ENCODE measurements around the gene CLIP3. TPM values are rescaled to one million over a fixed set of nuclear protein-coding genes. Genes with fewer than 3 reads are reported as not detected.

Gene CLIP3
- total and polyA plus RNA-seq, 9 of the 15 experiments (the other 6 are each of a cell fraction or from before 2014, with no cell fraction given), result 0.01 to 0.50 (median 0.15) TPM; not detected in 1

GRCh38 chr19:36014012-36014924 is 18.4 kb downstream of the CLIP3 start, which contains the start of gene ALKBH6 (continued):
- TF ChIP-seq UBTF (IDR thresholded peaks at IDR 0.05; ENCODE audit: borderline replicate concordance in 1 of 2, low read depth in 2 of 2, low read length in 2 of 2) (no peak), NFXL1 (CRISPR knock-in tag; IDR thresholded peaks at IDR 0.05) (no peak), MEIS2 (IDR thresholded peaks at IDR 0.05; ENCODE audit: partially characterized antibody) (peak; percentile 71), TEAD1 (CRISPR knock-in tag; IDR thresholded peaks at IDR 0.05) (no peak), XRCC4 (IDR thresholded peaks at IDR 0.05; ENCODE audit: extremely low read depth, insufficient read depth, insufficient read length) (no peak), ARID3A (IDR thresholded peaks at IDR 0.05; ENCODE audit: borderline replicate concordance, low read depth, low read length) (peak; percentile 69; the same call in 1 of the 2 replicates), MTA3 (IDR thresholded peaks at IDR 0.05; ENCODE audit: borderline replicate concordance) (peak; percentile 58; the same call in 1 of the 2 replicates), PHF20 (IDR thresholded peaks at IDR 0.05; ENCODE audit: partially characterized antibody) (peak; percentile 88), POLR2AphosphoS5 (IDR thresholded peaks at IDR 0.05; ENCODE audit: control insufficient read depth, insufficient read depth, low read depth, low read length) (peak; percentile 14), ERF (CRISPR knock-in tag; IDR thresholded peaks at IDR 0.05) (peak; percentile 58; the same call in 1 of the 2 replicates), ESRRA (IDR thresholded peaks at IDR 0.05; ENCODE audit: borderline replicate concordance, low read depth) (no peak), GATAD2A (IDR thresholded peaks at IDR 0.05) (no peak), ETS1 (conservative IDR thresholded peaks at IDR 0.05; ENCODE audit: control insufficient read depth, low read depth, low read length) (0 out of 2 replicates have a peak, but pooled peaks have one; percentile 34), TBP (optimal IDR thresholded peaks at IDR 0.05; ENCODE audit: low read depth, low read length) (peak; percentile 77), PPARD (CRISPR knock-in tag; IDR thresholded peaks at IDR 0.05) (no peak), ZNF764 (CRISPR knock-in tag; IDR thresholded peaks at IDR 0.05; ENCODE audit: low read depth) (no peak), TAF9B (IDR thresholded peaks at IDR 0.05; ENCODE audit: partially characterized antibody) (peak; percentile 72), ZNF77 (CRISPR knock-in tag; IDR thresholded peaks at IDR 0.05) (no peak), ZNF212 (CRISPR knock-in tag; IDR thresholded peaks at IDR 0.05) (no peak), BRD4 (IDR thresholded peaks at IDR 0.05) (no peak), KDM1A (IDR thresholded peaks at IDR 0.05) (no peak), CBFB (CRISPR knock-in tag; IDR thresholded peaks at IDR 0.05) (no peak), NRF1 (conservative IDR thresholded peaks at IDR 0.05 in 1 of 2, IDR thresholded peaks at IDR 0.05 in 1 of 2) (peak; percentile 79 to 82)

Data from K562 (cell line).